H1 (cell line): ENCODE measurements around the gene HS6ST2.

Source experiments
- ASH2L ChIP-seq: fragments of 200-600, 300-600 bp; sonication (generic); IDR thresholded peaks from one replicate; pipeline ENCODE4 v1.7.1; 2017; ENCODE audit warnings: low read length
- CEBPB ChIP-seq: IDR thresholded peaks from 2 replicates; pipeline ENCODE4 v1.6.1; 2012; ENCODE audit warnings: low read depth, low read length
- CHD1 ChIP-seq: IDR thresholded peaks from 2 replicates; pipeline ENCODE4 v1.6.1; 2012; ENCODE audit warnings: low read depth, low read length, improper control_type of control experiment
- CTCF ChIP-seq, 3 experiments: IDR thresholded peaks; 1 replicate in 2 of 3; 2 replicates in 1 of 3; pipeline versions ENCODE4 v1.5.1 to v1.6.1; 2011; ENCODE audit warnings: low read length in 3 of 3, mild to moderate bottlenecking in 3 of 3, inconsistent platforms in 2 of 3, low read depth in 1 of 3, moderate library complexity in 1 of 3; ENCODE audit not compliant: insufficient read depth in 1 of 3; ENCODE audit errors: control extremely low read depth in 1 of 3
- GABPA ChIP-seq: IDR thresholded peaks from 2 replicates; pipeline ENCODE4 v1.6.1; 2011; ENCODE audit warnings: mild to moderate bottlenecking, low read length, moderate library complexity, borderline replicate concordance; ENCODE audit not compliant: insufficient read depth
- POLR2A ChIP-seq, 2 experiments: IDR thresholded peaks; 1 replicate in 1 of 2; 2 replicates in 1 of 2; pipeline ENCODE4 v1.6.1; 2011; ENCODE audit warnings: low read depth in 2 of 2, low read length in 2 of 2, mild to moderate bottlenecking in 2 of 2; ENCODE audit errors: control extremely low read depth in 1 of 2
- POLR2AphosphoS5 ChIP-seq: IDR thresholded peaks from 2 replicates; pipeline ENCODE4 v1.6.1; 2011; ENCODE audit warnings: low read depth, low read length
- RNF2 ChIP-seq: fragments of 200-900, 300-1000 bp; sonication (generic); IDR thresholded peaks from 2 replicates; pipeline ENCODE4 v1.7.1; 2016; ENCODE audit warnings: borderline replicate concordance, low read depth, mild to moderate bottlenecking, antibody characterized with exemption, low read length; ENCODE audit not compliant: poor library complexity, severe bottlenecking; ENCODE audit errors: missing control alignments
- SP1 ChIP-seq: IDR thresholded peaks from 2 replicates; pipeline ENCODE4 v1.6.1; 2011; ENCODE audit warnings: low read depth, low read length
- SRF ChIP-seq: IDR thresholded peaks from 2 replicates; pipeline ENCODE4 v1.6.1; 2011; ENCODE audit warnings: mild to moderate bottlenecking, low read depth, low read length, moderate library complexity
- USF2 ChIP-seq: IDR thresholded peaks from 2 replicates; pipeline ENCODE4 v1.6.1; 2011; ENCODE audit warnings: low read length, improper control_type of control experiment
- TF ChIP-seq, protein P1 (sequence below): IDR thresholded peaks from 2 replicates; pipeline ENCODE4 v1.6.1; 2012; ENCODE audit warnings: inconsistent platforms
- TF ChIP-seq, protein P2 (sequence below): IDR thresholded peaks from 2 replicates; pipeline ENCODE4 v1.6.1; 2011; ENCODE audit warnings: low read depth, mild to moderate bottlenecking, low read length; ENCODE audit not compliant: insufficient read depth

DNA sequence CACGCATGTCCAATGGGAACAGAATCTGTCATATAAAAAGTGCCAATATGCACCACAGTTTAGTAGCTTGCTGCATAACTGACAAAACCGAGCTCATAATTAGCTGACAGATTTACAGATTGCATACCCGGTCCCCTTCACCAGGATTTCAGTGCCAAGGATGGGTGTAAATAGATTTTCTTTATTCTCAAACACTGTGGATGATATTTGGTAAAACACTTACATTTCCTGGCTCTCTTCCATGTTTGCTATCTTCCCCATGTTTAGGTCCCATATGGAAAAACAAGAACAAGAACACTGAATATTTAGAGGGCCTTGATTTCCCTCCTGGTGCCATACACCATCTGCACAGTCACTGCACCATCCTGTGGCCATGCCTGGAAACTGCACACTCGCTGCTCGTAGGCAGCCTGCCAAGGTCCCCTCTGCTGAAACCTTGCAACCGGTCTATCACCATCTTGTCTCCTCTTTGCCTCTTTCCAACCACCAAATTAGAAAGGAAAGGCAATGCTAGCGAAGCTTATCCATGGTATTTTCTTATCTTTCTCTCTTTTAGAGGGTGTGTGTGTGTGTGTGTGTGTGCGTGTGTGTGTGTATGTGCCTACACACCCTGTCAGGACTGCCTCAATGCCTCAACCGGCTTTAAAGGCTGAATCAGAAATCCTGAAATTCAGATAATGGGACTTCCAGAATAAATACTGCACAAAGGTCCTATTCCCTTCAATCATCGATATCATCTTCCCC is 345.4 kb downstream of the HS6ST2 start:
- TF ChIP-seq CTCF (IDR thresholded peaks at IDR 0.05; ENCODE audit: control extremely low read depth in 1 of 3, insufficient read depth in 1 of 3, low read depth in 1 of 3, low read length in 3 of 3), result peak; percentile 71 to 89 (median 77)
- no peak for TF ChIP-seq USF2
- no peak for TF ChIP-seq GABPA
- TF ChIP-seq CHD1, result no peak
- TF ChIP-seq POLR2A (IDR thresholded peaks at IDR 0.05; ENCODE audit: control extremely low read depth in 1 of 2, low read depth in 2 of 2, low read length in 2 of 2), result no peak
- TF ChIP-seq RNF2, result no peak
- TF ChIP-seq POLR2AphosphoS5, result no peak
- no peak for TF ChIP-seq ASH2L
- no peak for TF ChIP-seq SP1
- TF ChIP-seq, protein P1, sequence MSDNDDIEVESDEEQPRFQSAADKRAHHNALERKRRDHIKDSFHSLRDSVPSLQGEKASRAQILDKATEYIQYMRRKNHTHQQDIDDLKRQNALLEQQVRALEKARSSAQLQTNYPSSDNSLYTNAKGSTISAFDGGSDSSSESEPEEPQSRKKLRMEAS, result no peak
- TF ChIP-seq CEBPB, result no peak
- TF ChIP-seq SRF, result no peak
- TF ChIP-seq, protein P2, sequence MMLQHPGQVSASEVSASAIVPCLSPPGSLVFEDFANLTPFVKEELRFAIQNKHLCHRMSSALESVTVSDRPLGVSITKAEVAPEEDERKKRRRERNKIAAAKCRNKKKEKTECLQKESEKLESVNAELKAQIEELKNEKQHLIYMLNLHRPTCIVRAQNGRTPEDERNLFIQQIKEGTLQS, result no peak
